ENCODE results near the gene SLC29A4.
"Not testable (repeated sequence)": the region's sequence is repeated elsewhere in the genome, so short reads cannot be mapped to it uniquely, and the experiment has no call there.

Gene SLC29A4

DNA sequence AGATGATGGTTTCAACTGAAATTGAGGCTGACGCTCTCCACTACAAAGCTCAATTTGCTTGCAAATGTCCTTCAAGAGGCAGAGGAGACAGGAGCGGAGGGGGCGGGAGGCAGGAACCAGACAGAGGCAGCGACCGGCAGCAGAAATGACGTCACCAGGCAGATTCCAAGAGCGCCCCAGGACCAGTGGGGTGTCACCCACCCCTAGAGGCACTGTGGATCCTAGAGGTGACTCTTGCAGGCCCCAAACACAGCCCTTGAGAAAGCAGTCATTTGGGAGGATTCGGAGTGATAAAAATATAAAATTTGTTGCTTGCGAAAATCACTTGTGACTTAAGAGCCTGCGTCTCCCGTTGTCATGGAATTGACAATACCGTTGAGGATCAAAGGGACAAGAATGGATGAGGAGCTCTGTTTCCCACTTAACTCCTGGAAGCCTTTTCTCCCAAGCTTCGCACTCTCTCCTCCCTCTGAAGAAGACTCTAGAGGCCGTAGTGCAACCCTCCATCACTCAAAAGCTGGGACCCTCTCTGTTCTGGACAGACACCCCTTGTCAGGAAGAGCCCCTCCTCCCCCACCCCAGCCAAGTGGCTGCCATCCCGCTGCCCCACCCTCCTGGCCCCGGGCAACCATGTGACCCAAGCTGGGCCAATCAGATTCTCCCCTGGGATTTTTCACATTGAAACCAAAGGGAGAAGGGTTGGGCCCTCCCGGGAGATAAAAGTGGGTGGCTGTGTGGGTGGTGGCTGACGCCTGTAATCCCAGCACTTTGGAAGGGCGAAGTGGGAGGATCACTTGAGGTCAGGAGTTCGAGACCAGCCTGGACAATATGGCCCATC, 16.3 kb upstream of the SLC29A4 start:
- H3K4me3 ChIP-seq (ENCODE audit: low read depth, low read length): no peak overlapping the region
- H3K27me3 ChIP-seq: no peaks in the 10 kb centered on the region
- no peaks in the 10 kb centered on the region for H3K9me3 ChIP-seq
- no peaks in the 10 kb centered on the region for H3K36me3 ChIP-seq
- DNase-seq: peak; percentile 44
- H3K4me1 ChIP-seq: no peaks in the 10 kb centered on the region; the same call in 1 of the 2 replicates
- TF ChIP-seq, protein P1, sequence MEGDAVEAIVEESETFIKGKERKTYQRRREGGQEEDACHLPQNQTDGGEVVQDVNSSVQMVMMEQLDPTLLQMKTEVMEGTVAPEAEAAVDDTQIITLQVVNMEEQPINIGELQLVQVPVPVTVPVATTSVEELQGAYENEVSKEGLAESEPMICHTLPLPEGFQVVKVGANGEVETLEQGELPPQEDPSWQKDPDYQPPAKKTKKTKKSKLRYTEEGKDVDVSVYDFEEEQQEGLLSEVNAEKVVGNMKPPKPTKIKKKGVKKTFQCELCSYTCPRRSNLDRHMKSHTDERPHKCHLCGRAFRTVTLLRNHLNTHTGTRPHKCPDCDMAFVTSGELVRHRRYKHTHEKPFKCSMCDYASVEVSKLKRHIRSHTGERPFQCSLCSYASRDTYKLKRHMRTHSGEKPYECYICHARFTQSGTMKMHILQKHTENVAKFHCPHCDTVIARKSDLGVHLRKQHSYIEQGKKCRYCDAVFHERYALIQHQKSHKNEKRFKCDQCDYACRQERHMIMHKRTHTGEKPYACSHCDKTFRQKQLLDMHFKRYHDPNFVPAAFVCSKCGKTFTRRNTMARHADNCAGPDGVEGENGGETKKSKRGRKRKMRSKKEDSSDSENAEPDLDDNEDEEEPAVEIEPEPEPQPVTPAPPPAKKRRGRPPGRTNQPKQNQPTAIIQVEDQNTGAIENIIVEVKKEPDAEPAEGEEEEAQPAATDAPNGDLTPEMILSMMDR (IDR thresholded peaks at IDR 0.05; ENCODE audit: low read depth, low read length): no peak

DNA sequence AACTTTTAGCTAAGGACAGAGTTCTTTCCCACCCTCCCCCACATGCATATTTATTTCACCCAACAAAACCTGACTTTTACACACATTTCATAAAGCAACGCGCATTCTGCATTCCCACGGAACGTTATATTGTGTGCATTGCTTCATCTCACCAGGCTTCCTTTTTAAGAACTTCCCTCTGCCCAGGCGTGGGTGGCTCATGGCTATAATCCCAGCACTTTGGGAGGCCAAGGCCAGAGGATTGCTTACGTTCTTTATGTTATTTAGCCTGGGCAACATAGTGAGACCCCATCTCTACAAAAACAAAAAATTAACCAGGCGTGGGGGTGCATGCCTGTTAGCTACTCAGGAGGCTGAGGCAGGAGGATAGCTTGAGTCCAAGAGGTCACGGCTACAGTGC, 14.9 kb upstream of the SLC29A4 start:
- not testable (repeated sequence) for H3K36me3 ChIP-seq, DNase-seq, H3K4me1 ChIP-seq

DNA sequence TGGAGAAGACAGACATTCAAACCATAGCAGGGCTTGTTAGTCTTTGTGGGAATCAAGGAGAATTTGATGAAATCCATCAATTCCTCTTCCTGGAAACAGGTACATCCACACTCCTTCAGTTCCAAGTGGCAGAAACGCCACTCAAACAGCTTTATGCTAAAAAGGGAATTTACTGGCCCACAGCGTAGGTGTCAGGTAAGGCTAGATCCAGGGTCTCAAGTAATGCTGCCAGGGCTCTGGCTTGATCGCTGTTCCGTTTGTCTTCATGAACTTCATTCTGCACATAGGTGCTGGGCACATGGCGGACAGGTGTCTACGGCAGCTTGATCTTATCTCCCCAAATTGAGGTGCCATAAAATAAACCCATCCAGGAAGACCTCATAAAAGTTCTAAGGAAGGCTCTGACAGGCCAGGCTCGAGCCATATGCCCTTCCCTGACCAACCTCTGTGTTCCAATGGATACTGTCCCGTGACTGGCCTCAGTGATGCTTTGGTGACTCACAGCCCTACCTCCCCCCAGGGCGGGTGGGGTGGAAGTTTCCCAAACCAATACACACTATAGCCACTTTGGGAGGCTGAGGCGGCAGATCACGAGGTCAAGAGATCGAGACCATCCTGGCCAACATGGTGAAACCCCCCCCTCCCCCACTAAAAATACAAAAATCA, 12.6 kb upstream of the SLC29A4 start:
- not testable (repeated sequence) for H3K4me3 ChIP-seq (ENCODE audit: low read depth, low read length); H3K27me3 ChIP-seq; H3K4me1 ChIP-seq; H3K36me3 ChIP-seq; DNase-seq; H3K9me3 ChIP-seq

More for the DNA sequence above, 14.9 kb upstream of the SLC29A4 start:
- H3K4me3 ChIP-seq (ENCODE audit: low read depth, low read length); H3K27me3 ChIP-seq; H3K9me3 ChIP-seq: not testable (repeated sequence)

DNA sequence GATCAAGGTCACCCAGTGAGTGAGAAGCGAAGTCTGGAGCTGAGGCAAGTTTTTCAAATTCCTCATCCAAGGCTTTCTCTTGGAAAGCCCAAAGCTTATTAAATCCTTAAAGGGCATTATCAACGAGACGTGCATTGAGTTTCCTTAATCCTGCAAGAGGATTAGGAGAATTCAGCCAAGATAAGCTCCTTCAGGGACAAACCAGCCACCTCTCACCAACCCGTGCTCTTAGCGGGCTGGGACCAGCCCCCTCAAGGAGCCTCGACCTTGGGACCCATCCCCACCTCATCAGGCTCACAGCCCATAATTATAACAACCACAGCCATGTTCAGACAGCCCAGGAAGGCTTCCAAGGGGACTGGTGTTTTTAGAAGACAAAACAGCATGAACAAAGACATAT, 12.0 kb upstream of the SLC29A4 start:
- TF ChIP-seq, protein P1 (IDR thresholded peaks at IDR 0.05; ENCODE audit: low read depth, low read length): no peak
- Histone ChIP-seq H3K9me3 (no peaks in the 10 kb centered on the region), H3K27me3 (no peaks in the 10 kb centered on the region)

DNA sequence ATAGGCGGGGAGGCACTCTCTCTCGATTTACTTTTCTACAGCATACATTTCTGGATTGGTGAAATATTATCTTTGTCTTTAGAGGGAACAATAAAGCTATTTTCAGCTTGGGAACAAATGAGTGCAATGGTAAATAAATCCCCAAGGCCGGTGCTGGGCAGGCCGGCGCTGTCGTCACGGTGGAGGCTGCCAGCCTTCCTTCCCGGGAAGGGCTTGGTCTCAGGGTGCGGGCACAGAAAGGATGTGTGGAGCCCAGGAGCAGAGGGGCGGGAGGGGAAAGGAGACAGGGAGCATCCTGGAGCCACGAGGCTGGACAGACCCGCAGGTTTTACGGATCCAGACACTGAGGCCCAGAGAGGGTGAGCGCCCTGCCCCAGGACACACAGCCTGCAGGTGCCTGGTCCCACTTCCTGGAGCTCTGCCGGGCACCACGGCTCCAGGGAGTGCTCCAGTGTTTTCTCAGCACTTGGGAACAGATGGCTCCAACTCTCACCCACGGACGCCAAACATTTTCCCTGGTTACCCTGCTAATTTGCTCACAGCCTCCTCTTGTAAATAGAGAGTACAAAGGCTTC, 8.8 kb upstream of the SLC29A4 start:
- H3K27me3 ChIP-seq; H3K36me3 ChIP-seq; DNase-seq; H3K9me3 ChIP-seq; H3K4me3 ChIP-seq (ENCODE audit: low read depth, low read length): not testable (repeated sequence)
- H3K4me1 ChIP-seq: peaks cover 11% of the 10 kb centered on the region

More for the DNA sequence above, 12.0 kb upstream of the SLC29A4 start:
- Histone ChIP-seq H3K4me1 (peaks cover 3% of the 10 kb centered on the region; the same call in 1 of the 2 replicates), H3K36me3 (no peaks in the 10 kb centered on the region), H3K4me3 (ENCODE audit: low read depth, low read length) (no peak overlapping the region)
- DNase-seq: no peak

DNA sequence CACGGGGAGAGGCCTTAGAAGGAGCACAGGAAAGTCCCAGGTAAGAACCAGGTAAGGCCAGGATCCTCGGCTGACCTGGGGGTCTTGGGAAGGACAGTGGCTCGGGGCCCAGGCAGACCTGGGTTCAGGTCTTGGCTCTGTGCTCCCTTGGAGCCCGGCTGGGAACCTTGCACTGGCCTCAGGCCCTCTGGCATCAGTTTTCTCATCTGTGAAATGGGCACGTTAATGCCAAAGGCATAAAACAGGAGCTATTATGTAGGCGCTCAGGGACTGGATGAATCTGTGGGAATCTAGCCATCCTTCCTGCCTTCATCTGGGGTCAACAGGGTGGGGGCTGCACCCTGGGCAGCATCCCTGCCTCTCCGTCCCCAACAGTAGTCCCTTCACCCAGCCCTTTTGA, 8.3 kb upstream of the SLC29A4 start:
- Histone ChIP-seq H3K9me3 (no peaks in the 10 kb centered on the region), H3K4me3 (ENCODE audit: low read depth, low read length) (no peak overlapping the region), H3K4me1 (peaks cover 11% of the 10 kb centered on the region), H3K27me3 (no peaks in the 10 kb centered on the region), H3K36me3 (no peaks in the 10 kb centered on the region)
- DNase-seq: no peak
- TF ChIP-seq, protein P1 (IDR thresholded peaks at IDR 0.05; ENCODE audit: low read depth, low read length): no peak

DNA sequence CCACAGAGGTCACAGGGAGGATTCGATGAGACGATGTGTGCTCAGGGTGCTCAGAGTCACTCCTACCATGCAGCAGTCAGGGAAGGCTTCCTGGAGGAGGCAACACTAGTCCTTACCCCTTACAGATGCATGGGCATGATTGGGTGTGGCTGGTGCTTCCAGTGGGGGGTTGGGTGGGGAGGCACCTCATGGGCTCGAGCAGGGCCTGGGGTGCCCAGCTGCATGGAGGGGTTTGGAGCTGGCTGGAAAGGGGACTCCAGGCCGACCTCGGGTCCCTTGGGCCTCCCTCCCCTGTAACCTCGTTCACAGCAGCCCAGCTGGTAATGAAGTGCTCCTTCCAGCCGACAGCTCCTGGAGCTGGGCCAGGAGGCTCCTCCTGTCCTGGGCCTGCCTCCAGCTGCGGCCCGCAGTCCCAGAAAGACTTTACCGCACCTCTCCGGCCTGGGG, 7.7 kb upstream of the SLC29A4 start:
- H3K4me1 ChIP-seq: peaks cover 11% of the 10 kb centered on the region
- not testable (repeated sequence) for H3K27me3 ChIP-seq; H3K36me3 ChIP-seq; H3K9me3 ChIP-seq; H3K4me3 ChIP-seq (ENCODE audit: low read depth, low read length)
- DNase-seq: peak; percentile 68

DNA sequence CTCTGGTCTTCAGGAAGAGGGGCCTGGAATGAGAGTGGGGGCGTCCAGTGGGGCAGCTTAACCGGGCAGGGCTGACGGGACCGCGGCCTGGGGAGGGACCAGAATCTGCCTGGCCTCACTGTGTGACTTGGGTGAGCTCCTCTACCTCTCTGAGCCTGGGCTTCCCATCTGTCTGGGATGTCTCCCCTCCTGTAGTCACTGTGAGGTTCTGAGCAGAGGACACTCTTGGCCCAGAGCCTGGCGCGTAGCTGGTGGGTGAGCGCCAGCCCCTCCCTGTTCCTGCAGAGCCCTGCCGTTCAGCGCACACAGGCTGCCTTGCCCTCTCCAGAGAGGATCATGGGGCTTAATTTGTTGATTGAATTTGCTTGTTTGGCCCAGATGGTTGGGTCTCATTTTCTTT, 7.2 kb upstream of the SLC29A4 start:
- H3K4me1 ChIP-seq: peaks cover 11% of the 10 kb centered on the region
- not testable (repeated sequence) for H3K36me3 ChIP-seq; H3K27me3 ChIP-seq; H3K9me3 ChIP-seq; H3K4me3 ChIP-seq (ENCODE audit: low read depth, low read length)
- DNase-seq: peak; percentile 82

DNA sequence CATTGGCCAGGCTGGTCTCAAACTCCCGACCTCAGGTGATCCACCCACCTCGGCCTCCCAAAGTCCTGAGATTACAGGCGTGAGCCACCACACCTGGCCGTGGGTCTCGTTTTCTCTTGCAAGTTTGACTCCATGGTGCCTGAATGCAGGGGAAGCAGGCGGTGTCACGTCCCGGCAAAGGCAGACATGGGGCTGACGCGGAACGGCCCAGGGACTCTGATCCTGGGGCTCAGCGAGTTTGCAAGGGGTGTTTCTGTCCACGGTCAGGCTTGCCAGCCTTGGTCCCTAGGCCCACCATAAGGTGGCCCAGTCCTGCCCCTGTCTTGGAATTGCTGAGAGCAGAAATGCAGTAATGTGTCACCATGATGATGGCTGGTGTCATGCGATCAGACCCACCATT, 6.6 kb upstream of the SLC29A4 start:
- not testable (repeated sequence) for DNase-seq; H3K27me3 ChIP-seq; H3K4me3 ChIP-seq (ENCODE audit: low read depth, low read length); H3K9me3 ChIP-seq; H3K36me3 ChIP-seq
- H3K4me1 ChIP-seq: peaks cover 11% of the 10 kb centered on the region

All from BE2C (cell line).